Measurements from ENCODE around the gene SDC1.

The SDC1 gene

GRCh38 chr2:20174410-20174809, 50.5 kb downstream of the SDC1 start:
- no peak for TF ChIP-seq CTCF (conservative IDR thresholded peaks at IDR 0.05; ENCODE audit: low read length)
- H3K4me3 ChIP-seq (ENCODE audit: low read length) = no peak overlapping the region
- DNase-seq (ENCODE audit: low read depth) = no peak

DNA sequence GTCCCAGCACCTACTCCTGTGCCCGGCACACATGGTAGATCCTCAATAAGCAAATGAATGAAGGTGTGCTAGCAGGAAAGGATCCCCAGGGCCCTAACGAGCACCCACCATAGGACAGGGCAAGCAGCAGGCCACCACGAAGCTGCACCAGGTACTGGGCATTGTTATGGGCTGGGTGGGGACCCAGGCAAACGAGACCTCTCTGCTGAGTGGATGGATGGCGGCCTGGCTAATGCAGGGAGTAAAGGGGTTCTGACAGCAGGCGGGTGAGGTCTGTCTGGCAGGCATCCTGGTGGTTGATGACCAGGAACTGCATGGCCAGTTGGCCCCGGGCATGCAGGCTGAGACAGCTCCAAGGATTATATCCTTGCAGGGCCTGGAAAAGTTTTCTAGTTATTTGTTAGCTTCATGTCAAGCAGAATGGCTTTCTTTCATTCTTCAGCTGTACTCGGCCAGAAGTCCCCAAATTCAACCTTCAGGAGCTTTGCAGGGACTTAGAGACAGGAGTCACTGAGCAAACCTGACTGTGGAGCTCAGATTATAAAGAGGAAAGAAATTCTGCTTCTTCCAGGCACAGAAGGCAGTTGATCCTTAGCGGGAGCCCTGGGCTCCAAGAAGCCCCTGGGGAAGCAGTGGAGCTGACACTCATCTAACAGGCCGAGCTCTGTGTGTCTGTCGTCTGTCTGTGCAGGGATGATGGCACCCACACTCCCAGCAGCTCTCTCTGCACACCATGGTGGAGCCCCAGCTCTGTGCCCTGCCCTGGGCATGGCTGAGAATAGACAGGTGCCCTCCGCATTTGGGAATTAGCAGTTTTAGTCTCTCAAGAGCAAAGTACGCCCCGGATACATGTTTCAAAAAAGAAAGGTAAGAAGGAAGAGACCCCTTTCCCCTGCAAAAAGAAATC, 51.2 kb downstream of the SDC1 start:
- no peak for TF ChIP-seq CTCF (conservative IDR thresholded peaks at IDR 0.05; ENCODE audit: low read length)
- no peak overlapping the region for H3K4me3 ChIP-seq (ENCODE audit: low read length)

GRCh38 chr2:20173064-20173463, 51.9 kb downstream of the SDC1 start:
- TF ChIP-seq CTCF (conservative IDR thresholded peaks at IDR 0.05; ENCODE audit: low read length) = no peak
- H3K4me3 ChIP-seq (ENCODE audit: low read length) = no peak overlapping the region
- no peak for DNase-seq (ENCODE audit: low read depth)

More for the DNA sequence above, 51.2 kb downstream of the SDC1 start:
- no peak for DNase-seq (ENCODE audit: low read depth)

- no peak overlapping the region for H3K4me3 ChIP-seq (ENCODE audit: low read length)
- no peak for DNase-seq (ENCODE audit: low read depth)
- TF ChIP-seq CTCF (conservative IDR thresholded peaks at IDR 0.05; ENCODE audit: low read length) = no peak
These were observed 52.5 kb downstream of the SDC1 start for GRCh38 chr2:20172273-20173055.

DNA sequence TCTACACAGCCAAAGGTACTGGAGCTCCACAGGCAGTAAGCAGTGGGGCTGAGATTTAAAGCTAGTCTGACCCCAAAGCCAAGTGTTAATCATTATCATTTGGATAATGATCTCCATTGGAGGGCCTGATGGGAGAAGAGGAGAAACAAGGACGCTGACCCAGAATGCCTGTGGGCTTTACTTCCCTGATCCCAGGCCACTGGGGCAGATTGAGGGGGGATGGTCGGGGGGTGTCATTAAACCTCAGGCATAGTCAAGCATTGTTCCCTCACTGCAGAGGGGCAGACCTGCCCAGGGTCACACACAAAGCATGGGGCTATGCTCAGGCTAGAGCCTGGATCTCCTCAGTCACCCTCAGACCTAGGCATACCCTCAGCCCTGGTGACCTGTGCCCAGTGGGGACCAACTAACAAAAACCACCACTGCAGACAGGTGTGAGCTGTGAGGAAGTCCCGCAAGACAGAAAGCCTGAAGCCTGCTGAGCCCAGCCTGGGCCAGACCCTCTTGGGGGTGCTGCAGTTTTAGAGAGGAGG, 53.4 kb downstream of the SDC1 start:
- DNase-seq (ENCODE audit: low read depth) = no peak
- no peak for TF ChIP-seq CTCF (conservative IDR thresholded peaks at IDR 0.05; ENCODE audit: low read length)
- H3K4me3 ChIP-seq (ENCODE audit: low read length) = no peak overlapping the region

DNA sequence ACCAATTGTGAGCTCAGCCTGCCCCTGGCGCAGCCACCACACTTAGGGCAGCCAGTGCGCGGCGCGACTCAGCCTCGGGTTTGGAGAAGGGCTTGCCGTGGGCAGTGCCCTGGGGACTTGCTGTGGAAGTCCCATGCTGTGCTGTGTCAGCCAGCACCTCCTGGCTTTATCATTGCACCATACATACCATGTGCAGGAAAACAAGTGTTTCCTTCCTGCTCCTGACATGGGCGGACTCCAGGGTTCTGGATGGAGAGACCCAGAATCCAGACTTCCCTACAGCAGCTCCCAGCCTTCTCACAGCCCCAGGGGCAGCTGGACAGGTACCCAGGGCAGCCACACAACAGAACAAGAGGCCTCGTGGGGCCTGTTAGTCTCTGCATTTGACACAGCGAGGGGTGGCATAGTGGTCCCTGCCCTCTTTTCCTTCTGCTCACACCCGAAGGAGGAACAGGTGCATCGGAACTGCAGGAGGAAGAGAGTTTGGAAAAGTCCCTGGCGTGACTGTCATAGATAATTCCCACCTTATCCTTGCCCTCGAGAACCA, 54.2 kb downstream of the SDC1 start:
- no peak for DNase-seq (ENCODE audit: low read depth)

More for the DNA sequence above, 54.2 kb downstream of the SDC1 start:
- H3K4me3 ChIP-seq (ENCODE audit: low read length) = no peak overlapping the region
- TF ChIP-seq CTCF (conservative IDR thresholded peaks at IDR 0.05; ENCODE audit: low read length) = no peak

Measured in AG10803 (cell line).